NCI-H2081 (cell line): ENCODE measurements around the gene RASGEF1C.

ENCODE experiments used
- DNase-seq, 2 experiments: peaks; one replicate each; lab custom pipeline; 2025; lab: John Stamatoyannopoulos, UW

Gene RASGEF1C

DNA sequence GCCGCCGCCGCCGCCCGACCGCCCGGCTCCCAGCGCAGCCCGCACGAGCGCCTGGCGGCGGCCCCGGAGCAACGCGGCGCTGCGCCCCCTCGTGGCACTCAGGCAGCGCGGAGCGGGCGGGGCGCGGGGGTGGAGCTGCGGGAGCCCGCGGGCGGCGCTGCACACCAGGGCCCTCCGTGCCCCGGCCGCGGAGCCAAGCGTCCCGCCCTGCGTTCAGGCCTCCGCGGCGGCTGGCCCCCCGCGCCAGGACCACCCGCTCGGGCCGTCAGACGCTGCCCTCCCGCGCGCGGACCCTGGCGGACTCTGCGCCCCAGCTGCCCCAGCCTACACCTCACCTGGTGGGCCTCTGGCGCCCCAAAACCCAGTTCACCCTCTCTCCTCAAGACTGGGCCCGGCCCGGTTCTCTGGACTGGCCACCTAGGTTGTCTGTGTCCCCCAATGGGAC lies at the start of gene RASGEF1C:
TSS of gene RASGEF1C (minus strand) at position 75 of the 445 bp plus-strand sequence. CDS start 71,159 bp downstream, outside the sequence.
- peak; percentile 56 to 72 for DNase-seq

DNA sequence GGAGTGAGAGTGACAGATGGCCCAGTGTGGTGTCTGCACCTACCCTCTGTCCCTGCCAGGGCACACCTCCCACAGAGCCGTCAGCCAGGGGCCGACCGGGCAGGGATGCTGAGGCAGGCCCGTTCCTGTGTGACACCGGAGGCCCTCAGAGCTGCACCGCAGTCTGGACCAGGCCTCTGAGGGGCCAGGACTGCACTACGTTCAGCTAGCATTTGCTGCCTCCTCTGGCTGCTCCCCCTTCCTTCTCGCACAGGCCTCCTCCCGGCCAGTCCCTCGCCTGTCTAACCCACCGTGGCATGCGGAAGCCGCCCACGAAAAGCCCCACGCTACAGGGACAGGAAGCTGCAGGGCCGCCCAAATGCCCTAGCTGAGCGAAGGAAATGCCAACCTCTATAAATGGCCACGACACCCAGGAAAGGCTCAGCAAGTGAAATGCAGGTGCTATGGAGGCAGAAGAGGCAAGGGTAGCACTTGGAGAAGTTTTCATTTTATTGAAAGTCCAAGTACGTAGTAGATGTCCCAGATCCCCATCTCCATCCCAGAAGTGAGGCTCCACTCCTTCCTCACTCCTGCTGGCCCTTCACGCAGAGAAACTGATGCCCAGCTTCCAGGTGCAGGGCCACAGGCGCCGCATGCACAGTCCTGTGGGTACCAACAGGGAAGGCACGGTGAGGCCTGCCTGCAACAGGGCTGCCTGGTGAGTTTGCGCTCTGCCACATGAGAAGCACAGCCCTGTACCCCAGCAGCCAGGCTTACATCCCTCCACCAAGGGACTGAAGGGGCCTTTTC lies 44.2 kb upstream of the RASGEF1C start:
- no peak for DNase-seq

- DNase-seq, result no peak
Measured at GRCh38 chr5:180251887-180252286, 42.9 kb upstream of the RASGEF1C start.

DNA sequence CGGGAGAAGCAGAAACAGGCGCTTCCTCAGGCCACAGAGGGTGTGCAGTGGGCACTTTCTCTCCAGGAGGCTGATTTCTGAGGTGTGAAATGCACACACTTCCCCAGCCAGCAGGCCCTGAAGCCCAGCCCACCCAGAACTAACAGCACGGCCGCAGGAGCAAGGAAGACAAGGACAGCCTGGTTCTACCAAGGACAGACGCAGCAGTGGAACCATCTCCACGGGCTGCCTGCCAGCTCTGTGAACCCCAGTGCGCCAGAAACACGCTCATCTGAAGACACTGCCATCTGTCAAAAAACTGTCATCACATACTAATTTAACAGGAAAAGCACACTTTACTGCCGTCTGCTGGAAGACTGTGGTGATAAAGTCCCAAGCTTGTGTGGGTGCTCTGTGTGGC lies 42.1 kb upstream of the RASGEF1C start:
- no peak for DNase-seq

- no peak for DNase-seq
Measured at GRCh38 chr5:180250329-180250728, 41.3 kb upstream of the RASGEF1C start.

GRCh38 chr5:180241600-180241999 lies 32.6 kb upstream of the RASGEF1C start:
- DNase-seq, result no peak

GRCh38 chr5:180238631-180239030 lies 29.6 kb upstream of the RASGEF1C start:
- no peak for DNase-seq

DNA sequence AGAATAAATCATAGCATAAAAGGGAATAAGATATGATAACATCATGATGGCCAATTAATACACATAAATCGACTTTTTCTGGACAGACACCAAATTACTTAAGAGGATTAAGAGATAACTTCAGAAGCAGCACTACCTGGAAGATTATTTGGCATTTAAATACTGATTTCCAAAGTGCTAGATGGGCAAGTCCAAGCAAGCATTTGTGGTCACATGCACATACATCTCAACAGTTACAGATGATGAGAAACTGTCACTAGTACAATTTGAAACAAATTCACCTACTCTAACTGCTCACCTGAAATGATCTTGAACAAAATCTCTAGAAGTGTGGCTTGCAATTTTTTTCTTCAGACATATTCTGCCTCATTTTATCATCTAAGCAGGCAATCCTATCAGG lies 26.8 kb upstream of the RASGEF1C start:
- DNase-seq, result no peak

GRCh38 chr5:180235077-180235476 lies 26.1 kb upstream of the RASGEF1C start:
- no peak for DNase-seq

DNA sequence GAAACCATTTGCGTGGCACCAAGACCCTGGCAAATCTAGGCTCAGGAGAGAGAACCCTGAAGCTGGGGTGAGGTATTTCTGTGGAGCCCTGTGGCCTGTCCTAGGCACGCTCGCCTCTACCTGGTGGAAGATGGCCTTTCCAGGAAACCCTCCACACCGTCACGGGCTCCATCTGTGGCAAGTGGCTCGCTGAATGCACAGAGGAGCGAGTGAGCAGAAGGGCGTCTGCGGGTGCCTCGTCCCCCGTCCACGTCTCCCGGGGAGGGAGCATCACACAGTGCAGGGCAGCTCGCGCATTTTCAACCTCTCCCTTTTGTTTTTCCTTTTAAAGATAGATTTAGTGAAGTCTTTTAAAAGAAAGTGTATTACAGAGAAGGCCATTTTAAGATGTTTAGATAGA lies 25.3 kb upstream of the RASGEF1C start:
- DNase-seq, result no peak

GRCh38 chr5:180233729-180234128 lies 24.7 kb upstream of the RASGEF1C start:
- no peak for DNase-seq

DNA sequence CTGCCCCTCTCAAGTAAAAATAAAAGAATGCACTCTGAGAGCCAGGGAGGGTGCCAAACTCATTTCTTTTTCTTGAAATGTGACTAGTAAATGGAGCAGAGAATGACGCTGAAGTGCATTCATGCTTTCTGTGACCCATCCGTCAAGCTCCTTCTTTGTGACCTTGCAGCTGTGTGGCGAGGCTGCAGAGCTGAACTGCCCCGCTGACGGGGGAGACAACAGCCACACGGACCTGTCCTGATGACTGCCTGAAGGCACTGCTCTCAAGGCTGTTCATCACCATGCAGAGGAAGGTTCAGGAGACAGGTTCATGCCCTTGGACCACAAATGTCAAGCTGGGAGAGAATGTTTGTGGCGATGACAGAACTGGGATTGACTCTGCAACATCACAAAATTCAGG lies 21.0 kb upstream of the RASGEF1C start:
- no peak for DNase-seq

DNA sequence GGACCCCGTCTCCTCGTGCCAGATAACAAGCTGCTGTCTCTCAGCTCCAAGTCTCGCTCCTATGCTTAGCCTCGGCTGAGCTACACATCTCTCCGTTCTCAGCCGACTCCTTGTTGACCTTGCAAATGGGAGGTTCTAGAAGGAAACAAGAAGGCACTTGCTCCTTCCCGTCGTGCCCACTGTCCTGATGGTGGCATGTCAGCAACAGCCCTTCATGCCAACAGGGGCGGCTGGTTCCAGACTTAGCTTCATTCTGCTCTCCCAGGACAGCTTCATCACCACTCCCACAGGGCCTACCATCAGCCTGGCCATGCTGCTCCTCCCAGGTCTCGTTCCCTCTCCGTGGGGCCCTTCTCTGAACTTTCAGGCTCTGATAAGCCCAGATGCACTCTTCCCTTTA lies 13.0 kb upstream of the RASGEF1C start:
- no peak for DNase-seq

DNA sequence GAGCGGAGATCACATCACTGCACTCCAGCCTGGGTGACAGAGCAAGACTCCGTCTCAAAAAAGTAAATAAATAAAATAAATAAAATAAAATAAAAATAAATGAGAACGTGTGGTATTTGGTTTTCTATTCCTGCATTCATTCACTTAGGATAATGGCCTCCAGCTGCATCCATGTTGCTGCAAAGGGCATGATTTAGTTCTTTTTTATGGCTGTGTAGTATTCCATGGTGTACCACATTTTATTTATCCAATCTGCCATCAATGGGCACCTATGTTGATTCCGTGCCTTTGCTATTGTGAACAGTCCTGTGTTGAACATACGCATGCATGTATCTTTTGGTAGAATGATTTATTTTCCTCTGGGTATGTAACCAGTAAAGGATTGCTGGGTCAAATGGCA lies 8.8 kb upstream of the RASGEF1C start:
- DNase-seq, result no peak

GRCh38 chr5:180216646-180217171 lies 7.7 kb upstream of the RASGEF1C start:
- no peak for DNase-seq

GRCh38 chr5:180215783-180216630 lies 7.0 kb upstream of the RASGEF1C start:
- no peak for DNase-seq

- no peak for DNase-seq
Measured at GRCh38 chr5:180214870-180215770, 6.1 kb upstream of the RASGEF1C start.

- no peak for DNase-seq
Measured at GRCh38 chr5:180213657-180214207, 4.7 kb upstream of the RASGEF1C start.

GRCh38 chr5:180213256-180213600 lies 4.2 kb upstream of the RASGEF1C start:
- no peak for DNase-seq

DNA sequence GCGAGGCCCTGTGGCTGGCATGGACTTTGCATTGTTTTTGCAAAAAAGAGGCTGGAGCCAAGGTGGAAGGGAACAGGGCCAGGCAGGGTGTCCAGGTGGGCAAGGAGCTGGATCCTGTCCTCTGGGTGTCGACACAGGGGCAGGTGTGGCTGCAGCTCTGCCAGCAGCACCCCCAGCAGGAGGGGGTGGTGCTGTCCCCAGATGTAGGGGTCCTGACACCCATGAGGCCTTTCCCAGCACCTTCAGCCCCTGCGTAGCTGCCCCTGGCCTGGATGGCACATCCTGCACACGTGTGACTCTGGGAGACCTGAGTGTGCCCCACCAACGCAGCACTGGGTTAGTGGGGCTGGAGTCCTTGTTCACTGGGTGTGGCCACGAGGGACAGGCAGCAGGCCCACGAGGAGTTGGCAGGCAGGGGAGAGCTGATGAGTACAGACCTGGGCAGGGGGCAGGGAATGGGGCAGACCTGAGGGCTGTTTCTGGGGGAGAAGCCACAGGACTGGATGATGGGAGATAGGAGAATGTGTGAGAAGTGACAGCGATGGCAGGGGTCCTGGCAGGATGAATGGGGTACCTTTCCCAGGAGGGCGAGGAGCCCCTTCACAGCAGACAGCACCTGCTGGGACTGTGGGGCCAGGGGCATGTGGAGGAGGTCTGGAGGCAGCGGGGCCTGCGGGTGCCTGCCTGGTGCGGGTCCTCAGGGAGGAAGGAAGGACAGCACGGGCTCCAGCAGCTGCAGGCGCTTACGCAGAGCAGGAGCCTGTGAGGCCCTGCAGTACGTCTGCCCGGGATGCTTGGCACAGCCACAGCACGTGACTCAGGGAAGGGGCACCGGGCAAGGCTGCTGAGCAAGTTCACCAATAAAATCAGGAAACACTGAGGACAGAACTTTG lies 3.6 kb upstream of the RASGEF1C start:
- no peak for DNase-seq

GRCh38 chr5:180211761-180212035 lies 2.7 kb upstream of the RASGEF1C start:
- no peak for DNase-seq
